Adrenal gland (tissue), 12 donors: ENCODE results near the gene CACNB4. TPM values are rescaled to one million over a fixed set of nuclear protein-coding genes. Genes with fewer than 3 reads are reported as not detected.

ENCODE experiments used
- DNase-seq, 7 donors: peaks; one replicate each; pipeline ENCODE4 v3.0.0-alpha.2; 2019 to 2020
- H3K27ac ChIP-seq, 5 donors: fragments of 200-600 bp; sonication (generic) in 4 of 5; 1 replicate in 3 of 5; 2 replicates in 2 of 5; pipeline versions ENCODE4 v1.5.1 to v1.8.0; 2016 to 2020; ENCODE audit warnings: mild to moderate bottlenecking in 1 of 5
- H3K27me3 ChIP-seq: fragments of 200-600 bp; 2 replicates; pipeline ENCODE4 v1.8.0; 2021
- H3K36me3 ChIP-seq, 2 donors: fragments of 200-600 bp; replicated peaks in 1 of 2; 1 replicate in 1 of 2; 2 replicates in 1 of 2; pipeline versions ENCODE4 v1.5.1 to v1.8.0; 2018 to 2022
- H3K4me1 ChIP-seq, 2 donors: fragments of 200-600 bp; replicated peaks in 1 of 2; 1 replicate in 1 of 2; 2 replicates in 1 of 2; pipeline versions ENCODE4 v1.5.1 to v1.8.0; 2018 to 2021
- H3K4me3 ChIP-seq, 4 donors: fragments of 200-600 bp; sonication (generic) in 3 of 4; one replicate each; pipeline ENCODE4 v1.5.1; 2016 to 2018
- H3K9me3 ChIP-seq, 3 donors: fragments of 200-600 bp; sonication (generic) in 1 of 3; replicated peaks in 1 of 3; 1 replicate in 2 of 3; 2 replicates in 1 of 3; pipeline versions ENCODE4 v1.5.1 to v1.8.0; 2016 to 2021
- CTCF ChIP-seq, 6 experiments: fragments of 450-650 bp in 4 of 6; fragments of 200-600 bp in 2 of 6; sonication (generic) in 1 of 6; IDR thresholded peaks; 1 replicate in 5 of 6; 2 replicates in 1 of 6; pipeline versions ENCODE4 v1.5.1 to v1.8.0; 2016 to 2021; ENCODE audit warnings: antibody characterized with exemption in 6 of 6, mild to moderate bottlenecking in 2 of 6, moderate library complexity in 1 of 6
- POLR2A ChIP-seq, 2 donors: fragments of 450-650 bp; IDR thresholded peaks; one replicate each; pipeline ENCODE4 v1.6.1; 2017; ENCODE audit warnings: antibody characterized with exemption in 2 of 2, mild to moderate bottlenecking in 2 of 2, moderate library complexity in 1 of 2
- WGBS, 4 donors: extraction: QIAGEN DNeasy Blood & Tissue Kit in 2 of 4; methylation state at CpG; one replicate each; pipeline versions ENCODE4 v1.1.5 to v1.1.7; 2013 to 2017; 5-methylcytosine and 5-hydroxymethylcytosine counted together
- intact Hi-C, 2 donors: fragments of 100-400 bp; cut with DNase I; formaldehyde crosslinking; loops; one replicate each; pipeline versions ENCODE4 v1.14.1 to v1.15.0; 2022 to 2023
- polyA plus RNA-seq, 3 donors: library from polyadenylated mRNA; stranded (reverse); fragments of 200-250 nt in 2 of 3; fragments of 350-450 nt in 1 of 3; fragmentation: Illumina TruSeq in 1 of 3; extraction: RNeasy Lipid Tissue Mini Kit (QIAGEN cat#74804) in 1 of 3; gene quantifications; one replicate each; pipeline ENCODE4 v1.2.3, GENCODE V29; 2013 to 2014
- total RNA-seq, 9 donors: library from RNA; depleted of rRNA in 4 of 9; stranded (reverse); fragments of >200 nt in 4 of 9; fragments of 120-200 nt in 1 of 9; fragmentation: NEBNext Ultra II Directional in 1 of 9; extraction: Animal tissue kit (Norgen Biotek cat#: 25700) in 1 of 9; gene quantifications; one replicate each; pipeline versions ENCODE4 v1.1.0 to v1.2.4, GENCODE V29; 2013 to 2023
- donor health status: healthy with polysubstance abuse.
- donor health status: Bipolar disorder and iron deficiency.
- donor health status: DM: yes; HTN: yes; CAD: no.
- donor health status: DM: no; HTN: no; CAD: no.
- donor health status: DM: no; HTN: no; CAD: no.
- donor health status: DM: yes; HTN: yes; CAD: no.

The CACNB4 gene
- total and polyA plus RNA-seq, 12 donors = 0.60 to 8.5 (median 1.9) TPM

- H3K27ac ChIP-seq = peak overlapping the region; percentile 20 to 78 (median 68)
- peak; percentile 58 to 91 (median 83) for DNase-seq
Observed at GRCh38 chr2:151947813-151948165, 151.1 kb downstream of the CACNB4 start.

GRCh38 chr2:151946899-151947812 is 151.7 kb downstream of the CACNB4 start:
- Histone ChIP-seq H3K9me3 (no peaks in the 10 kb centered on the region), H3K27ac (peak overlapping the region; percentile 20 to 78 (median 68)), H3K4me3 (peak overlapping the region in 2 of 4 donors; percentile 11 to 56), H3K36me3 (no peaks in the 10 kb centered on the region), H3K27me3 (no peaks in the 10 kb centered on the region), H3K4me1 (peaks cover 7 to 22% of the 10 kb centered on the region in 2 donors)
- intact Hi-C loops = no loop called here
- TF ChIP-seq CTCF (IDR thresholded peaks at IDR 0.05) (peak; percentile 39 to 77 (median 65)), POLR2A (IDR thresholded peaks at IDR 0.05) (no peak)
- DNase-seq = peak; percentile 46 to 79 (median 68)
- WGBS, 4 donors = 16 to 24% (median 19%) methylated on average over 15 of the region's 15 CpGs

More at GRCh38 chr2:151947813-151948165, 151.1 kb downstream of the CACNB4 start:
- Histone ChIP-seq H3K36me3 (no peaks in the 10 kb centered on the region), H3K4me1 (peaks cover 7 to 22% of the 10 kb centered on the region in 2 donors), H3K27me3 (no peaks in the 10 kb centered on the region), H3K4me3 (peak overlapping the region in 2 of 4 donors; percentile 11 to 56), H3K9me3 (no peaks in the 10 kb centered on the region)
- intact Hi-C loops = no loop called here
- WGBS, 4 donors = 13 to 27% (median 20%) methylated on average over 5 of the region's 5 CpGs
- TF ChIP-seq POLR2A (IDR thresholded peaks at IDR 0.05) = peak in 1 of 2 donors; percentile 56
- TF ChIP-seq CTCF (IDR thresholded peaks at IDR 0.05) = no peak

- TF ChIP-seq POLR2A (IDR thresholded peaks at IDR 0.05) = no peak
- no peak for TF ChIP-seq CTCF (IDR thresholded peaks at IDR 0.05)
- H3K27ac ChIP-seq = peak overlapping the region in 2 of 5 donors; percentile 68 to 78
- DNase-seq = no peak
- no peaks in the 10 kb centered on the region for H3K36me3 ChIP-seq
- no peaks in the 10 kb centered on the region for H3K27me3 ChIP-seq
- H3K4me3 ChIP-seq = no peak overlapping the region
- H3K4me1 ChIP-seq = peaks cover 7 to 22% of the 10 kb centered on the region in 2 donors
- WGBS, 4 donors = 59 to 70% (median 66%) methylated on average over 6 of the region's 6 CpGs
- intact Hi-C loops = no loop called here
- no peaks in the 10 kb centered on the region for H3K9me3 ChIP-seq
Observed at GRCh38 chr2:151946250-151946884, 152.5 kb downstream of the CACNB4 start.

- peaks cover 7 to 22% of the 10 kb centered on the region in 2 donors for H3K4me1 ChIP-seq
- H3K9me3 ChIP-seq = no peaks in the 10 kb centered on the region
- H3K27me3 ChIP-seq = no peaks in the 10 kb centered on the region
- intact Hi-C loops = no loop called here
- H3K36me3 ChIP-seq = no peaks in the 10 kb centered on the region
- 62 to 73% (median 68%) methylated on average over 7 of the region's 7 CpGs for WGBS, 4 donors
- peak in 6 of 7 donors; percentile 39 to 64 (median 56) for DNase-seq
- TF ChIP-seq CTCF (IDR thresholded peaks at IDR 0.05) (no peak), POLR2A (IDR thresholded peaks at IDR 0.05) (no peak)
- no peak overlapping the region for H3K4me3 ChIP-seq
- H3K27ac ChIP-seq = no peak overlapping the region
Observed at GRCh38 chr2:151945602-151946001, 153.2 kb downstream of the CACNB4 start.
